ENCODE data around the gene PRDM11.

The PRDM11 gene

DNA sequence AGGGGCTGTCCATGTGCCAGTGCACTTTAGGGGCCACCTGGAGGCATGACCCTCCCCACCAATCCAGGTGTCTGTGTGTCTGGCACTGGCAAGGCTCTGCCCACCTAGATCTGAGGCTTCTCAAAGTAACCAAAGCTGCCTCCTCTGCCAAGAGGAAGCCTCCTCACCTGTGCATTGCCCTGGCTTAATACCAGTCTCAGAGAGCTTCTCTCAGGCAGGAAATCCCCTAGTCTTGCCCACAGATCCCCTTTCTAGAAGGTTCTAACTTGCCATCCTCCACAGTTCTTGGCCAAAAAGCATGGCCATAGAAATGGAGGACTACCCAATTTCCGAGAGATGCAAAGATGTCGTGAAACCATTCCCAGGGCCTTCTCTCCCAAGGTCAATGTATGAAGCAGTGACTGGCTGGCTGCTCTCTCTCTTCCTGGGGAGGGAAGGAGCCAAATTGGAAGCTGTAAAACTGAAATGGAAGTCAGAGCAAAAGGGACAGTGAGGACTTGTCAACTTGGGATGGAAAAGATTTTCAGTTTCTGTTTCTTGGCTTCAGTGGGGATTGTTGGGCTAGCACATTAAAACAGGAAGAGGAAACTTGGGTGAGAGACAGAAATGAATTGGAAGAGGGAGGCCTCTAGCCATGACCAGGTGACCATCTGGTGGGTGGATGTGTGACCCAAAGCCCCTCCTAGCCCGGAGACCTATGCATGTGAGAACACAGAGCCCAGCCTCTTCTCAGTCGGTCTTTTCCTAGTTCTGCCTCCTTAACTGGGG lies 68.8 kb downstream of the PRDM11 start:
- DNase-seq: no peak
- H3K9me3 ChIP-seq: no peaks in the 10 kb centered on the region
- TF ChIP-seq, protein P1, sequence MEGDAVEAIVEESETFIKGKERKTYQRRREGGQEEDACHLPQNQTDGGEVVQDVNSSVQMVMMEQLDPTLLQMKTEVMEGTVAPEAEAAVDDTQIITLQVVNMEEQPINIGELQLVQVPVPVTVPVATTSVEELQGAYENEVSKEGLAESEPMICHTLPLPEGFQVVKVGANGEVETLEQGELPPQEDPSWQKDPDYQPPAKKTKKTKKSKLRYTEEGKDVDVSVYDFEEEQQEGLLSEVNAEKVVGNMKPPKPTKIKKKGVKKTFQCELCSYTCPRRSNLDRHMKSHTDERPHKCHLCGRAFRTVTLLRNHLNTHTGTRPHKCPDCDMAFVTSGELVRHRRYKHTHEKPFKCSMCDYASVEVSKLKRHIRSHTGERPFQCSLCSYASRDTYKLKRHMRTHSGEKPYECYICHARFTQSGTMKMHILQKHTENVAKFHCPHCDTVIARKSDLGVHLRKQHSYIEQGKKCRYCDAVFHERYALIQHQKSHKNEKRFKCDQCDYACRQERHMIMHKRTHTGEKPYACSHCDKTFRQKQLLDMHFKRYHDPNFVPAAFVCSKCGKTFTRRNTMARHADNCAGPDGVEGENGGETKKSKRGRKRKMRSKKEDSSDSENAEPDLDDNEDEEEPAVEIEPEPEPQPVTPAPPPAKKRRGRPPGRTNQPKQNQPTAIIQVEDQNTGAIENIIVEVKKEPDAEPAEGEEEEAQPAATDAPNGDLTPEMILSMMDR (IDR thresholded peaks at IDR 0.05; ENCODE audit: low read depth, low read length): no peak
- no peak overlapping the region for H3K4me3 ChIP-seq (ENCODE audit: low read depth, low read length)
- H3K27me3 ChIP-seq: no peaks in the 10 kb centered on the region
- H3K36me3 ChIP-seq: no peaks in the 10 kb centered on the region
- H3K4me1 ChIP-seq: no peaks in the 10 kb centered on the region

DNA sequence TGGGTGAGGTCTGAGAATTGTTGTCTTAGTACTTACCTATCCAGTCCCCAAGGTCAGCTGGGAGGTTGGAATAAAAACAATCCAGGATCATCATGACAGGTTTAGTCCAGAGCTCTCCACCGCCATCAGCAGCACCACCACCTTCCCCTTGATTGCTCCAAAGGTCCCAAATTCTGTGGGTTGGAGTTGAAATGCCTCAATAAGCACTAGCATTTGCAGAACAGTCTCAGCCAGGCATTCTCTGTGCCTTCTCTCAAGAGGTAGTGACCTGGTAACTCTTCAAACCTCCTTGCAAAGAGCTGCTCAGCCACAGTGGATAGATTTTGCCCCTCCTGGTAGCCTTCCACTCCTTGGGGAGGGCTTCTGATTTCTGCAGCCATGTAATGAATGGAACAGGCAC lies 69.6 kb downstream of the PRDM11 start:
- no peak overlapping the region for H3K4me3 ChIP-seq (ENCODE audit: low read depth, low read length)
- TF ChIP-seq, protein P1 (IDR thresholded peaks at IDR 0.05; ENCODE audit: low read depth, low read length): no peak
- no peaks in the 10 kb centered on the region for H3K27me3 ChIP-seq
- H3K36me3 ChIP-seq: no peaks in the 10 kb centered on the region
- no peaks in the 10 kb centered on the region for H3K9me3 ChIP-seq
- no peaks in the 10 kb centered on the region for H3K4me1 ChIP-seq
- DNase-seq: no peak

DNA sequence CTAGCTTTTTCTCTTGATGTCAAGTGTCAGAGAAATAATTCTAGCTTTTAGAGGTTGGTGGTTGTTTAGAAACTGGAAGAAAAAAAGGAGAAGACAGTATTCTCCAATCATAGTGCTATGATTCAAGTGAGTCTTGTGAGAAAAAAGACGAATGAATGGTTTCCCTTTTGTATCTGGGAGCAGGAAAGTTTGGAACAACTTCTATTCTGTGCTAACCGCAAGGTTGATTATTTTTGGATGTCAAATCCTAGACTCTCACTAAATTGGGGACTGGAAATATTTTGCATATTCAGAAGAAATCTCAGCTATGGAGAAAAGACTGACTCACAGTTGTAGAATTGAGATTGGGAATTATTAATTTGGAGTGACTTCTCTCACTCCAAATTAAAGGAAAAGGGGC lies 70.5 kb downstream of the PRDM11 start:
- Histone ChIP-seq H3K4me1 (no peaks in the 10 kb centered on the region), H3K27me3 (no peaks in the 10 kb centered on the region), H3K9me3 (no peaks in the 10 kb centered on the region), H3K36me3 (no peaks in the 10 kb centered on the region), H3K4me3 (ENCODE audit: low read depth, low read length) (no peak overlapping the region)
- TF ChIP-seq, protein P1 (IDR thresholded peaks at IDR 0.05; ENCODE audit: low read depth, low read length): no peak
- DNase-seq: no peak

- TF ChIP-seq, protein P1 (IDR thresholded peaks at IDR 0.05; ENCODE audit: low read depth, low read length): no peak
- no peaks in the 10 kb centered on the region for H3K4me1 ChIP-seq
- no peak for DNase-seq
- no peaks in the 10 kb centered on the region for H3K9me3 ChIP-seq
- no peaks in the 10 kb centered on the region for H3K36me3 ChIP-seq
- no peak overlapping the region for H3K4me3 ChIP-seq (ENCODE audit: low read depth, low read length)
- no peaks in the 10 kb centered on the region for H3K27me3 ChIP-seq
These were observed 71.6 kb downstream of the PRDM11 start for GRCh38 chr11:45217991-45218390.

DNA sequence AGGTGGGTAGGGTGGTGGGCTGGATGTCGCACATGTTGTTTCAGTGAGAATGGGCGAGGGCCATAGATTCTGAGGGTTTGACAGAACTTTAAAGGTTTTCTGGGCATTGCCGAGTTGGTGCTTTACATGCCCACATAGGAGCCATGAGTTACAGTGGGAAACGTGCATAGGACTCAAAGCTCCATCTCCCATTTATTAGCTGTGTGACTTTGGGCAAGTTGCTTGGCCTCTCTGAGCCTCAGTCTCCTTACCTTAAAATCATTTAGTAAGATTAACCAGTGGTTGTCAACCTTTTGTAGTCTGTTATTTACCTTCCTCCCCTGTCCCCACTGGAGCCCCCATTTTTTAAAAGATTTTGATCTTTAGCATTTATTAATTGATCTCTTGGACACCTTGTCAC lies 72.3 kb downstream of the PRDM11 start:
- no peaks in the 10 kb centered on the region for H3K36me3 ChIP-seq
- H3K4me1 ChIP-seq: no peaks in the 10 kb centered on the region
- no peaks in the 10 kb centered on the region for H3K27me3 ChIP-seq
- H3K9me3 ChIP-seq: no peaks in the 10 kb centered on the region
- no peak overlapping the region for H3K4me3 ChIP-seq (ENCODE audit: low read depth, low read length)
- DNase-seq: no peak
- TF ChIP-seq, protein P1 (IDR thresholded peaks at IDR 0.05; ENCODE audit: low read depth, low read length): no peak

- Histone ChIP-seq H3K4me1 (no peaks in the 10 kb centered on the region), H3K4me3 (ENCODE audit: low read depth, low read length) (no peak overlapping the region), H3K27me3 (no peaks in the 10 kb centered on the region), H3K9me3 (no peaks in the 10 kb centered on the region), H3K36me3 (no peaks in the 10 kb centered on the region)
- TF ChIP-seq, protein P1 (IDR thresholded peaks at IDR 0.05; ENCODE audit: low read depth, low read length): no peak
- DNase-seq: no peak
These were observed 73.0 kb downstream of the PRDM11 start for GRCh38 chr11:45219411-45219810.

All from BE2C (cell line).